ENCODE data around the gene PSD4. TPM values are rescaled to one million over a fixed set of nuclear protein-coding genes. Genes with fewer than 3 reads are reported as not detected.

PSD4 gene
- total and polyA plus RNA-seq, 2 experiments from 2014 or later, result 2.5 to 9.0 TPM

DNA sequence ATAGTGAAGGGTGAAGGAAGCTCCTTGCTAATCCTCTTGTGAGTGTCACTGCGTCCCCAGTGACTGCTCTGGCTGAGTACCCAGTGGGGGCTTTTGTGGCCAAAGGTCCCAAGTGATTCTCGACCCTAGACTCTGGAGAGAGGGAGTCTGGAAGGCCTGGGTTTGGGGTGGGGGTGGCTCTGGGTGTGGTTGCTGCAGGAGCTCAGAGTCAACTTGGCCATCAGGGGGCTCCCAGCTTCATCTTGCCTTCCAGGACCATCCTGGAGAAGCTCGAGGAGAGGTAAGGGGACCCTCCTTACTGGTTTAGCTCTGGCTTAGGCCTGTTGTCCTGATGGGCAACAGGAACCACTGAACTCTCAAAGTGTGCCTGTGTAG, 592 bp downstream of the PSD4 start:
- Histone ChIP-seq H3K36me3 (no peaks in the 10 kb centered on the region), H3K4me3 (no peak overlapping the region), H3K27me3 (no peaks in the 10 kb centered on the region), H3K27ac (no peak overlapping the region), H3K9me3 (ENCODE audit: low read depth) (no peaks in the 10 kb centered on the region), H3K4me1 (ENCODE audit: low read depth) (no peaks in the 10 kb centered on the region)
- TF ChIP-seq, protein P1, sequence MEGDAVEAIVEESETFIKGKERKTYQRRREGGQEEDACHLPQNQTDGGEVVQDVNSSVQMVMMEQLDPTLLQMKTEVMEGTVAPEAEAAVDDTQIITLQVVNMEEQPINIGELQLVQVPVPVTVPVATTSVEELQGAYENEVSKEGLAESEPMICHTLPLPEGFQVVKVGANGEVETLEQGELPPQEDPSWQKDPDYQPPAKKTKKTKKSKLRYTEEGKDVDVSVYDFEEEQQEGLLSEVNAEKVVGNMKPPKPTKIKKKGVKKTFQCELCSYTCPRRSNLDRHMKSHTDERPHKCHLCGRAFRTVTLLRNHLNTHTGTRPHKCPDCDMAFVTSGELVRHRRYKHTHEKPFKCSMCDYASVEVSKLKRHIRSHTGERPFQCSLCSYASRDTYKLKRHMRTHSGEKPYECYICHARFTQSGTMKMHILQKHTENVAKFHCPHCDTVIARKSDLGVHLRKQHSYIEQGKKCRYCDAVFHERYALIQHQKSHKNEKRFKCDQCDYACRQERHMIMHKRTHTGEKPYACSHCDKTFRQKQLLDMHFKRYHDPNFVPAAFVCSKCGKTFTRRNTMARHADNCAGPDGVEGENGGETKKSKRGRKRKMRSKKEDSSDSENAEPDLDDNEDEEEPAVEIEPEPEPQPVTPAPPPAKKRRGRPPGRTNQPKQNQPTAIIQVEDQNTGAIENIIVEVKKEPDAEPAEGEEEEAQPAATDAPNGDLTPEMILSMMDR (IDR thresholded peaks at IDR 0.05; ENCODE audit: low read depth, low read length), result no peak
- no peak for DNase-seq (ENCODE audit: low read depth in 1 of 2, low spot score in 1 of 2)

DNA sequence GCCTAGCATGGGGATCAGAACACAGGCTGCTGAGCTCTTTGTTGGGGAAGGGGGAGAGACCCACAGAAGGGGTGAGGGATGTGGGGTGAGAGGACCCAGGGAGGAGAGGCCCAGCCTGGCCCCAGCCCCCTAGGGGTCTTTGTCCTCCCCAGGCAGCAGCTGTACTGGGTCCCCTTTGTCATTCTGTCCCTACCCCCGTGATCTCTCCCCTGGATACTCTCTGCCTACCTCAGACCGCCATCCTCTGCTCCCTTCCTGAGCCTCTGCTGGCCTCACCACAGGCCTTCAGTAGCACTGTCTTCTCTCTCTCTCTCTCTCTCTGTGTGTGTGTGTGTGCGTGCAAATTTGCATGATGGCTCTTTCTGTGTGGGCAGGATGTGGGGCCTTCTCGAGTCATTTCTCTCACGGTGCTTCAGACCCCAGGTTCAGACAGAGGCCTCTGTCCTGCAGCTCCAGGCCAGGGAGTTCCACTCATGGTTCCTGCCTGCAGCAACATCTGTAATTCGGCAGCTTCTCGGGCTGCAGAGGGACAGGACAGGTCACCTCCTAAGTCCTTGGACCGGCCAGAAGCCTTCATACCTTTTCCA, 1.4 kb downstream of the PSD4 start:
- TF ChIP-seq, protein P1 (IDR thresholded peaks at IDR 0.05; ENCODE audit: low read depth, low read length), result no peak
- Histone ChIP-seq H3K27me3 (no peaks in the 10 kb centered on the region), H3K27ac (no peak overlapping the region), H3K4me3 (no peak overlapping the region), H3K36me3 (no peaks in the 10 kb centered on the region), H3K9me3 (ENCODE audit: low read depth) (no peaks in the 10 kb centered on the region), H3K4me1 (ENCODE audit: low read depth) (no peaks in the 10 kb centered on the region)
- DNase-seq (ENCODE audit: low read depth in 1 of 2, low spot score in 1 of 2), result no peak

DNA sequence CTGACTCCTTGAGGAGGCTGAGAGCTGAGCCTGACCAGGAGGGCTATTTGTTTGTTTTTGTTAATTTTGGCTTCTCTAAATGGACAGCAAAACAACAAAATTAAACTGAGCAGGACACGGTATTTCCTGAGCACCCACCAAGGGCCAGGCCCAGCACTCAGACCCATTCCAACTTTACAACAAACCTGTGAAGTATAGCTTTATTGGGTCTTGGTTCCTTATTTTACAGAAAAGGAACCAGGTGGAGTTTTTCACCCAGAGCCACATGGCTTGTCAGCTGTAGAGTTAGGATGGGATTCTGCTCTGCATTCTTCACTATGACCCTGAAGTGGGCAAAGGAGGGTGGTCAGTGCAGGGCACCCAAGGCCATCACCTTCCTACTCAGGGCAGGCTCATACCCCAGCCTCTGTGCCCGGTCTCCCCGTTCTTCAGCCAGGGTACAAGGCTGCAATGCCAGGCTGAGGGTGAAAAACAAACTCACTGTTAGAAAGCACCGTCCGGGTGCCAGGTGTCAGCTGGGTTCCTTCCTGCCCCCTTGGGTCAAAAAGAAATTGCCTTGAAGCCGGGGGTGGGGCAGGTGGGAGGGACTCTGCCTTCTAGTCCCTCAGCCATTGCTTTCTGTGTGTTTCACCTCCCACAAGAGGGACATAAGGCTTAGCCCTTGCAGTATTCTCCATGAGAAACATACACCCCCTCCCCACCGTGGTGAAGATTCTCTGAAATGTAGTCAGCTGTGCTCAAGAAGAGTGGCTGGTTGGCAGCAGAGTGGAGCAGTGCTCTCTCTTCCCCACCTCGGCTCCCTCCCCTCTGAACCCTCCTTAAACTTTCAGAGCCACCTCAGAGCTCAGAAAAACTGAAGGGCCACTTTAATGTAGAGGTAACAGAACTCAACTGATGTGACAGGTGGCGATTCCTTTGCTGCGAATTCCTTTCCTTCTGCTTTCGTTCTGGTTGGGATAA, 2.2 kb downstream of the PSD4 start:
- H3K9me3 ChIP-seq (ENCODE audit: low read depth), result no peaks in the 10 kb centered on the region
- H3K27ac ChIP-seq, result no peak overlapping the region
- DNase-seq (ENCODE audit: low read depth in 1 of 2, low spot score in 1 of 2), result no peak
- H3K4me3 ChIP-seq, result no peak overlapping the region
- TF ChIP-seq, protein P1 (IDR thresholded peaks at IDR 0.05; ENCODE audit: low read depth, low read length), result no peak
- no peaks in the 10 kb centered on the region for H3K4me1 ChIP-seq (ENCODE audit: low read depth)
- no peaks in the 10 kb centered on the region for H3K36me3 ChIP-seq
- H3K27me3 ChIP-seq, result no peaks in the 10 kb centered on the region

DNA sequence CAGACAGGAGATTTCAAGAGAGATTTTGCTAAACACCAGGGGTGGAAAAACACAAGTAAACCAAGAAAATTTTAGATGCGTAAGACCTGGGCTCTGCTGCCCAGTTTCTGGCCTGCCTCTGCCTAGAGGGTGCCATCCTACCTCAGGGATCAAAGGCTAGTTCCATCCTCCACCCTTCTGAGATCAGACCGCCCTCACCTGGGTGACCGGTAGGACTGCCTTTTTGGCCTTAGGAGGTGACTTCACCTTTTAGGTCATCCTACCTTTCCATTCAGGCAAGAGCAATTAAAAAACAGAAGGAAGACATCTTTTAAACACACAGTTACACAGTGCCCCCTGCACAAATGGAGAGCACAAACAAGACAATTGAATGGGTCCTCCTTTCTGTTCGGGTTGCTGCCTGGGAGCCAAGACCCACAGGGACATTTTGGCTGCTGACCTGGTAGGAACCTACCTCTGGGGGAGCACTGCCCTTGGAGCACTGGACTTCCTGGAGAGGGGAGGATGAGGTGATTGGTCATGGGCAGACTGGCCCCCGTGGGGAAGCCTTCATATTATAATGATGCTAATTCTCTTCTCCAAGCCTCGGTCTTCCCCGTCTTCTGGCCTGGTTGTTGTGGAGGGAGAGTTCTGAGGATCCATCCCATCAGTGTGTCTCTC, 3.1 kb downstream of the PSD4 start:
- H3K4me3 ChIP-seq, result no peak overlapping the region
- peaks cover 7% of the 10 kb centered on the region for H3K4me1 ChIP-seq (ENCODE audit: low read depth)
- no peaks in the 10 kb centered on the region for H3K9me3 ChIP-seq (ENCODE audit: low read depth)
- H3K27ac ChIP-seq, result no peak overlapping the region
- TF ChIP-seq, protein P1 (IDR thresholded peaks at IDR 0.05; ENCODE audit: low read depth, low read length), result no peak
- DNase-seq (ENCODE audit: low read depth in 1 of 2, low spot score in 1 of 2), result no peak
- no peaks in the 10 kb centered on the region for H3K27me3 ChIP-seq
- H3K36me3 ChIP-seq, result no peaks in the 10 kb centered on the region

DNA sequence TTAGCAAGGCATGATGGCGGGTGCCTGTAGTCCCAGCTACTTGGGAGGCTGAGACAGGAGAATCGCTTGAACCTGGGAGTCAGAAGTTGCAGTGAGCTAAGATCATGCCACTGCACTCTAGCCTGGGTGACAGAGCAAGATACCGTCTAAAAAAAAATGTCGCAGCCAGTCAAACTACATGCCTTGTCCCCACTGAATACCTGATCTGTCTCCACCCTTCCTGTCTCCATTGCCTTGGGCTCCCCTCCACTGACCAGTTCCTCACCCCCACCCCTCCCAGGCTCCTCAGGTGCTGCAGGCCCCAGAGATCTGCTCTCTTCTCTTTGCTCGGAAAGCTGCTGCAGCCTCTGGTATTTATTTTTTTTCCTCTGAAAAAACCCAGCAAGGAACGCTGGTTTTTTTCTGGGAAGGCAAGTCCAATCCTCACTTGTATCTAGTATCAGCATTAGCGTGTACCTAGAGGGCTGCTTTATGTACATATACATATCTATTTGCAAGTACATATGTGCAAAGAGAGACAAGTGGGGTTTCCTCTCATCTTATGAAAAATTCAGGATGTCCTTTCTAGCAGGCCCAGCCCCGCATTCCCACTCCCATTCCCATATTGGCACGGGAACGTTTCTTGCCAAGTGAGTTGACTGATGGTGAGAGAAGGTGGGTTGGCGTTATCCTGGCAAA, 4.4 kb downstream of the PSD4 start:
- TF ChIP-seq, protein P1 (IDR thresholded peaks at IDR 0.05; ENCODE audit: low read depth, low read length), result no peak
- H3K27me3 ChIP-seq, result no peaks in the 10 kb centered on the region
- no peaks in the 10 kb centered on the region for H3K36me3 ChIP-seq
- no peak overlapping the region for H3K4me3 ChIP-seq
- peaks cover 7% of the 10 kb centered on the region for H3K4me1 ChIP-seq (ENCODE audit: low read depth)
- no peaks in the 10 kb centered on the region for H3K9me3 ChIP-seq (ENCODE audit: low read depth)
- H3K27ac ChIP-seq, result no peak overlapping the region
- DNase-seq (ENCODE audit: low read depth in 1 of 2, low spot score in 1 of 2), result no peak
